ENCODE data around the gene CEND1.

CEND1 gene

DNA sequence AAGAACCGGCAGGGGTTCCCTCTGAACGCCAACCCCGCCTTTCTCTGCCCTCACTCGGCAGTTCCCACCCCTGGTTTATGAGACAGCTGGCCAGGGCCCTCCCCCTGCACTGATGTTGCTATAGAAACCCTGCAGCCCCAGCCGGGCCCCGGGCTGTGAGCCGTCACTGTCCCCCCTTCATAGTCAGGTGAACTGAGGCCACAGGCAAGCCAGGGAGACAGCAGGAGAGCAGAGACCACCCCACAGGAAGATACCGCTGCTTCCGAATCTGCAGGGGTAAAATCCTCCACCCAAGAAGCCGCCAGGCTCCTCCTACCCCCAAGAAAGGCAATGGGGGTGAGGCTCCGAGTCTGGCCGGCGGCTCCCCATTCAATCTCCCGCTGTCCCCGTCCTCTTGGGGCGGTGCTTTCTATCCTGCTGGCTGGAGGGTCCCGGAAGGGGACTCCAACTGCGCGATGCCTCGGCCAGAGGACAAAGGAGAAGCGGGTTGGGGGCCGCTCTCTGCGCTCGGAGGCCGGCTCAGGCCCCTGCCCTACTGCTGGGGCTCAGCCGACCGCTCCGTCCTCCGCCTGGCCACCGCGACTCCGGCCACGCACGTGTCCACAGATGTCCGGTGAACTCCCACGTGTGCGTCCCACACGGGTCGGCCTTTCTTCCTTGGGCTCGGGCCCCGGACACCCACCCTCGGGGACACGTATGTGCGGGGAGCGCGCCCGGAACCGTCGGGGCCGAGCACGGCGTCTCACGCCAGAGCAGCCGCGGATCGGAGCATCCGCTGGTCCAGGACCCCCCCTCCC is 7.6 kb upstream of the CEND1 start:
- Histone ChIP-seq H3K9me3 (ENCODE audit: low read length) (no peaks in the 10 kb centered on the region), H3K36me3 (ENCODE audit: insufficient read depth, low read length) (no peaks in the 10 kb centered on the region), H3K4me1 (ENCODE audit: insufficient read depth, low read length) (peaks cover 8% of the 10 kb centered on the region)

GRCh38 chr11:796565-797295 is 6.8 kb upstream of the CEND1 start:
- Histone ChIP-seq H3K4me3 (ENCODE audit: low read depth in 1 of 2, low read length in 2 of 2) (peak overlapping the region; percentile 79 to 86), H3K9me3 (ENCODE audit: low read length) (no peaks in the 10 kb centered on the region), H3K9ac (ENCODE audit: low read length) (peak overlapping the region; percentile 80), H3K4me1 (ENCODE audit: insufficient read depth, low read length) (peaks cover 8% of the 10 kb centered on the region), H3K27ac (ENCODE audit: low read depth, low read length) (peak overlapping the region; percentile 83), H3K27me3 (ENCODE audit: control insufficient read depth in 1 of 2, insufficient read depth in 2 of 2, low read length in 2 of 2) (no peaks in the 10 kb centered on the region), H3K36me3 (ENCODE audit: insufficient read depth, low read length) (no peaks in the 10 kb centered on the region)

More for the DNA sequence above, 7.6 kb upstream of the CEND1 start:
- peak overlapping the region; percentile 82 for H3K27ac ChIP-seq (ENCODE audit: low read depth, low read length)
- H3K4me3 ChIP-seq (ENCODE audit: low read depth in 1 of 2, low read length in 2 of 2), result peak overlapping the region; percentile 79 to 86
- H3K27me3 ChIP-seq (ENCODE audit: control insufficient read depth in 1 of 2, insufficient read depth in 2 of 2, low read length in 2 of 2), result no peaks in the 10 kb centered on the region
- peak overlapping the region; percentile 80 for H3K9ac ChIP-seq (ENCODE audit: low read length)

- H3K9me3 ChIP-seq (ENCODE audit: low read length), result no peaks in the 10 kb centered on the region
- H3K36me3 ChIP-seq (ENCODE audit: insufficient read depth, low read length), result no peaks in the 10 kb centered on the region
- H3K9ac ChIP-seq (ENCODE audit: low read length), result peak overlapping the region; percentile 80
- peaks cover 0 to 3% of the 10 kb centered on the region in 2 donors for H3K27me3 ChIP-seq (ENCODE audit: control insufficient read depth in 1 of 2, insufficient read depth in 2 of 2, low read length in 2 of 2)
- peaks cover 8% of the 10 kb centered on the region for H3K4me1 ChIP-seq (ENCODE audit: insufficient read depth, low read length)
- peak overlapping the region; percentile 54 to 86 for H3K4me3 ChIP-seq (ENCODE audit: low read depth in 1 of 2, low read length in 2 of 2)
- peak overlapping the region; percentile 83 for H3K27ac ChIP-seq (ENCODE audit: low read depth, low read length)
These were observed 6.0 kb upstream of the CEND1 start for GRCh38 chr11:795634-796564.

GRCh38 chr11:794766-795633 is 5.1 kb upstream of the CEND1 start:
- Histone ChIP-seq H3K4me1 (ENCODE audit: insufficient read depth, low read length) (peaks cover 8% of the 10 kb centered on the region), H3K9me3 (ENCODE audit: low read length) (no peaks in the 10 kb centered on the region), H3K4me3 (ENCODE audit: low read depth in 1 of 2, low read length in 2 of 2) (peak overlapping the region; percentile 54 to 86), H3K27ac (ENCODE audit: low read depth, low read length) (no peak overlapping the region), H3K9ac (ENCODE audit: low read length) (peak overlapping the region; percentile 10), H3K36me3 (ENCODE audit: insufficient read depth, low read length) (no peaks in the 10 kb centered on the region), H3K27me3 (ENCODE audit: control insufficient read depth in 1 of 2, insufficient read depth in 2 of 2, low read length in 2 of 2) (peaks cover 0 to 5% of the 10 kb centered on the region in 2 donors)

GRCh38 chr11:794013-794765 is 4.3 kb upstream of the CEND1 start:
- H3K27ac ChIP-seq (ENCODE audit: low read depth, low read length), result no peak overlapping the region
- no peaks in the 10 kb centered on the region for H3K36me3 ChIP-seq (ENCODE audit: insufficient read depth, low read length)
- H3K4me3 ChIP-seq (ENCODE audit: low read depth in 1 of 2, low read length in 2 of 2), result no peak overlapping the region
- no peaks in the 10 kb centered on the region for H3K9me3 ChIP-seq (ENCODE audit: low read length)
- H3K4me1 ChIP-seq (ENCODE audit: insufficient read depth, low read length), result peaks cover 8% of the 10 kb centered on the region
- H3K9ac ChIP-seq (ENCODE audit: low read length), result no peak overlapping the region
- peaks cover 0 to 11% of the 10 kb centered on the region in 2 donors for H3K27me3 ChIP-seq (ENCODE audit: control insufficient read depth in 1 of 2, insufficient read depth in 2 of 2, low read length in 2 of 2)

GRCh38 chr11:793556-793955 is 3.7 kb upstream of the CEND1 start:
- no peak overlapping the region for H3K9ac ChIP-seq (ENCODE audit: low read length)
- H3K27ac ChIP-seq (ENCODE audit: low read depth, low read length), result no peak overlapping the region
- peaks cover 0 to 18% of the 10 kb centered on the region in 2 donors for H3K27me3 ChIP-seq (ENCODE audit: control insufficient read depth in 1 of 2, insufficient read depth in 2 of 2, low read length in 2 of 2)
- no peaks in the 10 kb centered on the region for H3K9me3 ChIP-seq (ENCODE audit: low read length)
- no peaks in the 10 kb centered on the region for H3K36me3 ChIP-seq (ENCODE audit: insufficient read depth, low read length)
- peaks cover 8% of the 10 kb centered on the region for H3K4me1 ChIP-seq (ENCODE audit: insufficient read depth, low read length)
- H3K4me3 ChIP-seq (ENCODE audit: low read depth in 1 of 2, low read length in 2 of 2), result no peak overlapping the region

GRCh38 chr11:792873-793272 is 3.0 kb upstream of the CEND1 start:
- peaks cover 8% of the 10 kb centered on the region for H3K4me1 ChIP-seq (ENCODE audit: insufficient read depth, low read length)
- no peak overlapping the region for H3K27ac ChIP-seq (ENCODE audit: low read depth, low read length)
- no peaks in the 10 kb centered on the region for H3K9me3 ChIP-seq (ENCODE audit: low read length)
- H3K4me3 ChIP-seq (ENCODE audit: low read depth in 1 of 2, low read length in 2 of 2), result no peak overlapping the region
- H3K36me3 ChIP-seq (ENCODE audit: insufficient read depth, low read length), result no peaks in the 10 kb centered on the region
- H3K9ac ChIP-seq (ENCODE audit: low read length), result no peak overlapping the region
- H3K27me3 ChIP-seq (ENCODE audit: control insufficient read depth in 1 of 2, insufficient read depth in 2 of 2, low read length in 2 of 2), result peaks cover 0 to 23% of the 10 kb centered on the region in 2 donors

- H3K9me3 ChIP-seq (ENCODE audit: low read length), result no peaks in the 10 kb centered on the region
- H3K9ac ChIP-seq (ENCODE audit: low read length), result no peak overlapping the region
- no peak overlapping the region for H3K4me3 ChIP-seq (ENCODE audit: low read depth in 1 of 2, low read length in 2 of 2)
- H3K4me1 ChIP-seq (ENCODE audit: insufficient read depth, low read length), result peaks cover 8% of the 10 kb centered on the region
- peaks cover 0 to 23% of the 10 kb centered on the region in 2 donors for H3K27me3 ChIP-seq (ENCODE audit: control insufficient read depth in 1 of 2, insufficient read depth in 2 of 2, low read length in 2 of 2)
- no peaks in the 10 kb centered on the region for H3K36me3 ChIP-seq (ENCODE audit: insufficient read depth, low read length)
- H3K27ac ChIP-seq (ENCODE audit: low read depth, low read length), result no peak overlapping the region
These were observed 2.6 kb upstream of the CEND1 start for GRCh38 chr11:792535-792821.

- Histone ChIP-seq H3K4me1 (ENCODE audit: insufficient read depth, low read length) (peaks cover 7% of the 10 kb centered on the region), H3K36me3 (ENCODE audit: insufficient read depth, low read length) (no peaks in the 10 kb centered on the region), H3K4me3 (ENCODE audit: low read depth in 1 of 2, low read length in 2 of 2) (no peak overlapping the region), H3K9me3 (ENCODE audit: low read length) (no peaks in the 10 kb centered on the region), H3K27ac (ENCODE audit: low read depth, low read length) (no peak overlapping the region), H3K9ac (ENCODE audit: low read length) (no peak overlapping the region), H3K27me3 (ENCODE audit: control insufficient read depth in 1 of 2, insufficient read depth in 2 of 2, low read length in 2 of 2) (peaks cover 0 to 23% of the 10 kb centered on the region in 2 donors)
These were observed 2.0 kb upstream of the CEND1 start for GRCh38 chr11:791658-792534.

All from muscle layer of colon (tissue), 2 donors.